OCI-LY7 (cell line): ENCODE data around the gene FAM177A1. TPM values are rescaled to one million over a fixed set of nuclear protein-coding genes. Genes with fewer than 3 reads are reported as not detected.

Source experiments
- BruUV-seq: library from RNA; stranded (reverse); fragments of 400-500 nt; replicated peaks from 2 replicates; lab custom pipeline; 2021; lab: Mats Ljungman, UMichigan
- CTCF ChIA-PET: fragments of 300-600 bp; sonication (Branson Sonifier 250); formaldehyde crosslinking; loops from one replicate; lab custom pipeline; 2022; ENCODE audit warnings: antibody characterized with exemption; ENCODE audit not compliant: unreplicated experiment; lab: Charles Lee
- POLR2A ChIA-PET: fragments of 300-600 bp; sonication (Branson Sonifier 250); formaldehyde crosslinking; loops from one replicate; lab custom pipeline; 2022; ENCODE audit warnings: antibody characterized with exemption; lab: Charles Lee
- DNase-seq: peaks from one replicate; pipeline ENCODE4 v3.0.0-alpha.2; 2015; ENCODE audit warnings: low spot score
- H2AFZ ChIP-seq: fragments of 200-600 bp; sonication (generic), shearing (Covaris generic); 2 replicates; pipeline ENCODE4 v1.6.1; 2014; ENCODE audit warnings: mild to moderate bottlenecking, antibody characterized with exemption, low read length, moderate library complexity
- H3K27ac ChIP-seq: fragments of 200-600 bp; sonication (generic); 2 replicates; pipeline ENCODE4 v1.5.1; 2014; ENCODE audit warnings: mixed run types, low read depth, mild to moderate bottlenecking, moderate library complexity, low read length, inconsistent platforms; ENCODE audit not compliant: poor library complexity, severe bottlenecking
- H3K36me3 ChIP-seq: fragments of 200-600 bp; sonication (generic); 2 replicates; pipeline ENCODE4 v1.6.1; 2014; ENCODE audit warnings: mild to moderate bottlenecking, antibody characterized with exemption, low read length, moderate library complexity, mixed read lengths; ENCODE audit not compliant: insufficient read depth
- H3K4me1 ChIP-seq: fragments of 200-600 bp; sonication (generic); 2 replicates; pipeline ENCODE4 v1.5.1; 2014; ENCODE audit warnings: mild to moderate bottlenecking, low read length; ENCODE audit not compliant: insufficient read depth, poor library complexity, severe bottlenecking
- H3K4me2 ChIP-seq: fragments of 200-600 bp; sonication (generic); 2 replicates; pipeline ENCODE4 v1.6.1; 2014; ENCODE audit warnings: mild to moderate bottlenecking, low read length
- H3K4me3 ChIP-seq: fragments of 200-600 bp; sonication (generic); 2 replicates; pipeline ENCODE4 v1.5.1; 2014; ENCODE audit warnings: mild to moderate bottlenecking, low read depth, low read length; ENCODE audit not compliant: poor library complexity, severe bottlenecking
- H3K79me2 ChIP-seq: fragments of 200-600 bp; sonication (generic); 2 replicates; pipeline ENCODE4 v1.6.1; 2016; ENCODE audit warnings: low read depth, mild to moderate bottlenecking, low read length, moderate library complexity, mixed read lengths; ENCODE audit not compliant: insufficient read depth
- H3K9me2 ChIP-seq: fragments of 200-600 bp; sonication (generic); 2 replicates; pipeline ENCODE4 v1.6.1; 2016; ENCODE audit warnings: mild to moderate bottlenecking, low read length, mixed read lengths; ENCODE audit not compliant: insufficient read depth
- H3K9me3 ChIP-seq: fragments of 200-600 bp; sonication (generic); 2 replicates; pipeline ENCODE4 v1.6.1; 2014; ENCODE audit warnings: mild to moderate bottlenecking, mixed run types, low read length, mixed read lengths
- H4K20me1 ChIP-seq: fragments of 200-600 bp; sonication (generic); 2 replicates; pipeline ENCODE4 v1.6.1; 2014; ENCODE audit warnings: mild to moderate bottlenecking, antibody characterized with exemption, low read length, moderate library complexity, mixed read lengths; ENCODE audit not compliant: insufficient read depth
- EZH2phosphoT487 ChIP-seq: fragments of 200-600 bp; sonication (generic); IDR thresholded peaks from 2 replicates; pipeline ENCODE4 v1.6.1; 2018; ENCODE audit warnings: low read depth, borderline replicate concordance, mild to moderate bottlenecking, mixed run types, antibody characterized with exemption, low read length, moderate library complexity, mixed read lengths
- intact Hi-C: fragments of 100-400 bp; cut with micrococcal nuclease; formaldehyde crosslinking; loops from one replicate; pipeline ENCODE4 v1.10.0; 2022; ENCODE audit not compliant: unreplicated experiment
- total RNA-seq, 2 experiments: library from RNA; depleted of rRNA in 1 of 2; stranded (reverse); fragments of >200 nt in 1 of 2; shearing (Covaris generic) in 1 of 2; gene quantifications; 2 replicates each; pipeline ENCODE4 v1.2.3, GENCODE V29; 2014 to 2022
- TF ChIP-seq, protein P1 (sequence below): fragments of 200-600 bp; sonication (generic); conservative IDR thresholded peaks from 2 replicates; pipeline ENCODE4 v1.5.1; 2014; ENCODE audit warnings: mild to moderate bottlenecking, antibody characterized with exemption, low read length, moderate library complexity, mixed read lengths

The FAM177A1 gene
- total RNA-seq, 2 experiments from 2014 or later: 17.3 to 31.8 TPM

DNA sequence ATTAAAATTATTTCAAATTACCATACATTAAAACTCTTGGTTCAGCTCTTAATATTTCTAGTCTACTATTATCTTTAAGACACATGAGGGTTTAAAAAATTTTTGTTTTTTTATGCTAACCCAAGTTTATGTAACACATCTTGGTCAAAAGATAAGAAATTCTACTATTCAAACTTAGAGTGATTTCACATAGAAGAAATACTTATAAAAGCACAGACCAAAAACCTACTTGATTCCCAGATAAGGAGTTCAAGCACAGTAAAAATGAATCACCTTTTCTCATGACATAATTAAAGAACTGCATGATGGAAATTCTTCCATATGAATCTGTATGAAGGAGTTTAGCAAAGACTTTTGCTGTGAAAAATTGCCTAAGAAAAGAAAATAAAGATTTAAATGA, 61.8 kb downstream of the FAM177A1 start:
- H2AFZ ChIP-seq: no peak overlapping the region
- H3K9me2 ChIP-seq: no peaks in the 10 kb centered on the region
- no peak overlapping the region for H3K4me3 ChIP-seq
- peaks cover 15% of the 10 kb centered on the region for H3K9me3 ChIP-seq
- H3K36me3 ChIP-seq: peaks cover 72% of the 10 kb centered on the region
- H4K20me1 ChIP-seq: no peaks in the 10 kb centered on the region
- TF ChIP-seq, protein P1, sequence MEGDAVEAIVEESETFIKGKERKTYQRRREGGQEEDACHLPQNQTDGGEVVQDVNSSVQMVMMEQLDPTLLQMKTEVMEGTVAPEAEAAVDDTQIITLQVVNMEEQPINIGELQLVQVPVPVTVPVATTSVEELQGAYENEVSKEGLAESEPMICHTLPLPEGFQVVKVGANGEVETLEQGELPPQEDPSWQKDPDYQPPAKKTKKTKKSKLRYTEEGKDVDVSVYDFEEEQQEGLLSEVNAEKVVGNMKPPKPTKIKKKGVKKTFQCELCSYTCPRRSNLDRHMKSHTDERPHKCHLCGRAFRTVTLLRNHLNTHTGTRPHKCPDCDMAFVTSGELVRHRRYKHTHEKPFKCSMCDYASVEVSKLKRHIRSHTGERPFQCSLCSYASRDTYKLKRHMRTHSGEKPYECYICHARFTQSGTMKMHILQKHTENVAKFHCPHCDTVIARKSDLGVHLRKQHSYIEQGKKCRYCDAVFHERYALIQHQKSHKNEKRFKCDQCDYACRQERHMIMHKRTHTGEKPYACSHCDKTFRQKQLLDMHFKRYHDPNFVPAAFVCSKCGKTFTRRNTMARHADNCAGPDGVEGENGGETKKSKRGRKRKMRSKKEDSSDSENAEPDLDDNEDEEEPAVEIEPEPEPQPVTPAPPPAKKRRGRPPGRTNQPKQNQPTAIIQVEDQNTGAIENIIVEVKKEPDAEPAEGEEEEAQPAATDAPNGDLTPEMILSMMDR: no peak
- no peaks in the 10 kb centered on the region for H3K4me1 ChIP-seq
- ChIA-PET CTCF (no interaction called here), POLR2A (no interaction called here)
- no TSS peak for BruUV-seq
- no peak overlapping the region for H3K27ac ChIP-seq
- intact Hi-C loops: no loop called here
- no peak overlapping the region for H3K4me2 ChIP-seq
- H3K79me2 ChIP-seq: no peaks in the 10 kb centered on the region
- DNase-seq: no peak

DNA sequence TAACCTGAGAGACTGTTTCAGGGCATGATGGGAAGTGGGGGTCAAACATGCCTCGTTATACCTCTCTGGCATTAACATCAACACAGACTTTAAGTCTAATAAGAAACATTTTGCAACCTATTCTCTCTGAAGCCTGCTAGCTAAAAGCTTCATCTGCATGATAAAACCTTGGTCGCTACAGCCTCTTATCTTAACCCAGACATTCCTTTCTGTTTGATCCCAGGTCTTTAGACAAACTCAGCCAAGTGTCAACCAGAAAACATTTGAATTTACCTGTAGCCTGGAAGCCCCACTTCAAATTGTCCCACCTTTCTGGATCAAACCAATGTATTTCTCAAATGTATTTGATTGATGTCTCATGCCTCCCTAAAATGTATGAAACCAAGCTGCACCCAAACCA, 66.6 kb downstream of the FAM177A1 start:
- CTCF ChIA-PET: no interaction called here

DNA sequence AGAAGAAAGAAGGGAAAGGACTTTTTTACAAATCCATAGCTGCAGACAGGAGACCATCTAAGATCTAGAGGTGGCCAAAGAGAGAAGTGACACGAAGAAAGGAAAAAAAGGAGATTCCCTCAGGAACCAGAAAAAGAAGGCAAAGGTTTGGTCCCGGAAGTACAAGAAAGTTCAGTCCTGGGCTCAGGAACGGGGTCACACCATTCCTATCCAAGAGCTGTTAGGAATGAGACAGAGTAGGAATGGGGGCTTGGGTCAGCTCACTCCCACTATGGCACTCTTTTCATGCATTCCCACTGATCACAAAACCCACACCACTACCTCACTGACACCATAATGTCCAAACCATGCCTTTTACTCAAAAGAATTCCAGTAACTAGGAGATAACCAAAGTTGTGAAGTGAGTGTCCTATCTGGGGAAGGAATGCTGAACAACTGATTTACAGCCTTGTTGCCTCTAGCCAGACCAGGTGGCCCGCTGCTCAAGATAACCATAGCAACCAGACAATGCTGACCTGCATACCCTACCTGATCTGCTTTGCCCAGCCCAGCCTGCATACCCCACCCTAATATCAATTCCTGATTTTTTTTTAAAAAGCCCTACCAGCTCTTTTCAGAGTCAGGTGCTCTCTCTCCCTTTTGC, 67.4 kb downstream of the FAM177A1 start:
- CTCF ChIA-PET: no interaction called here

More for the DNA sequence above, 66.6 kb downstream of the FAM177A1 start:
- BruUV-seq: no TSS peak
- no peak overlapping the region for H2AFZ ChIP-seq
- no peaks in the 10 kb centered on the region for H3K9me2 ChIP-seq
- no peak overlapping the region for H3K4me3 ChIP-seq
- no peak overlapping the region for H3K4me2 ChIP-seq
- peaks cover 19% of the 10 kb centered on the region for H3K9me3 ChIP-seq
- POLR2A ChIA-PET: no interaction called here
- H3K27ac ChIP-seq: no peak overlapping the region
- intact Hi-C loops: no loop called here
- H3K36me3 ChIP-seq: peaks cover 78% of the 10 kb centered on the region
- no peaks in the 10 kb centered on the region for H4K20me1 ChIP-seq
- H3K79me2 ChIP-seq: 0 out of 2 replicates have a peak, but pooled peaks cover 3% of the 10 kb centered on the region
- TF ChIP-seq, protein P1: no peak
- no peak for TF ChIP-seq EZH2phosphoT487
- H3K4me1 ChIP-seq: no peaks in the 10 kb centered on the region
- DNase-seq: no peak

More for the DNA sequence above, 67.4 kb downstream of the FAM177A1 start:
- Histone ChIP-seq H4K20me1 (no peaks in the 10 kb centered on the region), H3K4me3 (no peak overlapping the region), H3K36me3 (peaks cover 70% of the 10 kb centered on the region), H3K79me2 (0 out of 2 replicates have a peak, but pooled peaks cover 3% of the 10 kb centered on the region), H3K27ac (no peak overlapping the region), H3K9me2 (no peaks in the 10 kb centered on the region), H2AFZ (no peak overlapping the region), H3K4me1 (no peaks in the 10 kb centered on the region), H3K9me3 (peaks cover 19% of the 10 kb centered on the region), H3K4me2 (no peak overlapping the region)
- no TSS peak for BruUV-seq
- no peak for DNase-seq
- POLR2A ChIA-PET: no interaction called here
- TF ChIP-seq, protein P1: no peak
- TF ChIP-seq EZH2phosphoT487: no peak
- intact Hi-C loops: no loop called here
